ENCODE data around the gene PRR20G. TPM values are rescaled to one million over a fixed set of nuclear protein-coding genes. Genes with fewer than 3 reads are reported as not detected.

Gene PRR20G
- total RNA-seq, 1 donor from 2014 or later: not detected

- H3K27me3 ChIP-seq: no peaks in the 10 kb centered on the region
- no peaks in the 10 kb centered on the region for H3K9me3 ChIP-seq
- intact Hi-C loops (cut with DNase I): no loop called here
- no peak for DNase-seq (ENCODE audit: extremely low spot score in 2 of 2)
- H3K27ac ChIP-seq: no peak overlapping the region
- no peaks in the 10 kb centered on the region for H3K4me1 ChIP-seq
- no peak for TF ChIP-seq CTCF (IDR thresholded peaks at IDR 0.05)
- no peak for TF ChIP-seq POLR2A (IDR thresholded peaks at IDR 0.05)
- TF ChIP-seq POLR2AphosphoS5 (IDR thresholded peaks at IDR 0.05; ENCODE audit: insufficient read depth in 1 of 2, low read depth in 1 of 2): no peak
- no peak overlapping the region for H3K4me3 ChIP-seq
- H3K36me3 ChIP-seq: no peaks in the 10 kb centered on the region
These were observed 20.1 kb upstream of the PRR20G start for GRCh38 chr3:127307916-127308315.

DNA sequence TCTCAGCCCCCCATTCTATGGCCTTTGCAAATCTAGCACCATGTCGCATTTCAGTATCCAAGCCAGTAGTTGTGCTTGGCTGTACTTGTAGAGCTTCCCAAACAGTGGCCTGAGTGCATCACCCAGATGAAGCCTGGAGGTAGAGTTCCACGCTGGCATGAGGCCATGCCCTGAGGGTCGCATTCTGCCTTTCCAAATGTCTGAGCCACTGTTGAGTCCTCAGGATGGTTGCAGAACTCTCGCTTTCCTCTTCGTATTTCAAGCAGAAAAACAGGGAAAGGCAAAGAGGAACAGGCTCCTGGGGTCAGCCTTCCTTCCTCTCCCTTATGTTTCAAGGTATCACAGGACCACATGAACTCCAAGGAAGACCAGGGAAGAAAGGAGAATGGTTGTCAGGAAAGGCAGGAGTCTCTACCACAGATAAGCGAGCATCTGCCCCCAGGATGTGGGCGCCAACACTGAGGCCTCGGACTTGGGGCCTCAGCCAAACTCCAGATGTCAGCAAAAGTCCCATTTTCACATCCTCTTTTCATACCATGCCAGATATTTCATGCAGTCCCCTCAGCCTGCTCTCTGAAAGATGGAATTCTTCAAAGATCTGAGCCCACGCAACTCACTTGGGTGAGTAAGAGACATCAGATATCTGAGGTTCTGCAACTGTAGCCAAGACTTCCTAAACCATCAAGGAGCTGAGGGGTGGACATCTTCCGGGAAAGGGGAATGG, 19.4 kb upstream of the PRR20G start:
- Histone ChIP-seq H3K36me3 (no peaks in the 10 kb centered on the region), H3K4me3 (no peak overlapping the region), H3K4me1 (no peaks in the 10 kb centered on the region), H3K27ac (no peak overlapping the region), H3K27me3 (no peaks in the 10 kb centered on the region), H3K9me3 (no peaks in the 10 kb centered on the region)
- TF ChIP-seq POLR2AphosphoS5 (IDR thresholded peaks at IDR 0.05; ENCODE audit: insufficient read depth in 1 of 2, low read depth in 1 of 2) (no peak), CTCF (IDR thresholded peaks at IDR 0.05) (no peak), POLR2A (IDR thresholded peaks at IDR 0.05) (no peak)
- no peak for DNase-seq (ENCODE audit: extremely low spot score in 2 of 2)
- intact Hi-C loops (cut with DNase I): no loop called here

DNA sequence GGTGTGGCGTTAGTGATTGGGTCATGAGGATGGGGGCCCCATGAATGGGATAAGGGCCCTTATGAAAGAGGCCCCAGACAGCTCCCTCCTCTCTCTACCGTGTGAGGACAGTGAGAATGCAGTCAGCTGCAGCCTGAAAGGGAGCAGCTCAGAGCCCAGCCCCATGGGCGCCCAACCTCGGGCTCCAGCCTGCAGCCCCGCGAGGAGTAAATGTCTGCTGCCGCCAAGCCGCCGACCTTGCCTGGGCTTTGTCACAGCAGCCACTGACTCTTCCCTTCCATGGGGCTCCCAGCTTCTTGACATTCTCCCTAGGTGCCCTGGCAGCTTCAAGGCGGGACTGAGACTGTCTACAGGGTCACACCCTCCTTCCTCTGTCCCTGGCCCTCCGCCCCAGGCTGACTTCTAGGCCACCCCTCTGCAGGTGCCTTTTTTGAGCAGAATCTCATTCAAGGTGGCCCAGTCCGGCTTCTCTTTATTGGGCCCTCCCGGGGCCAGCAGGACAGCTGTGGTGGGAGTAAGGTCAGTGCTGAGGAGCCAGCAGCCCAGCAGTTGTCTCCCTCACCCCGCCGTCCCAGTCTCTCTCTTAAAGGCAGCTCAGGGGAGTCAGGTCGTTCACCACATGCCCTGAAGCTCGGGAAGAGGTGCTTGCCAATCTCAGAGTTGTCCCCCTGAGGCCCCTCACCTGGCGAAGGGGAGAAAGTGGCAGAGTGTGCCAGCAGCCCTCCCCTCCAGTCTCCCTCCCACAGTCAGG, 18.7 kb upstream of the PRR20G start:
- Histone ChIP-seq H3K36me3 (no peaks in the 10 kb centered on the region), H3K27ac (no peak overlapping the region), H3K9me3 (no peaks in the 10 kb centered on the region), H3K4me3 (no peak overlapping the region), H3K4me1 (no peaks in the 10 kb centered on the region), H3K27me3 (no peaks in the 10 kb centered on the region)
- no peak for DNase-seq (ENCODE audit: extremely low spot score in 2 of 2)
- intact Hi-C loops (cut with DNase I): no loop called here
- TF ChIP-seq CTCF (IDR thresholded peaks at IDR 0.05) (no peak), POLR2AphosphoS5 (IDR thresholded peaks at IDR 0.05; ENCODE audit: insufficient read depth in 1 of 2, low read depth in 1 of 2) (no peak), POLR2A (IDR thresholded peaks at IDR 0.05) (no peak)

DNA sequence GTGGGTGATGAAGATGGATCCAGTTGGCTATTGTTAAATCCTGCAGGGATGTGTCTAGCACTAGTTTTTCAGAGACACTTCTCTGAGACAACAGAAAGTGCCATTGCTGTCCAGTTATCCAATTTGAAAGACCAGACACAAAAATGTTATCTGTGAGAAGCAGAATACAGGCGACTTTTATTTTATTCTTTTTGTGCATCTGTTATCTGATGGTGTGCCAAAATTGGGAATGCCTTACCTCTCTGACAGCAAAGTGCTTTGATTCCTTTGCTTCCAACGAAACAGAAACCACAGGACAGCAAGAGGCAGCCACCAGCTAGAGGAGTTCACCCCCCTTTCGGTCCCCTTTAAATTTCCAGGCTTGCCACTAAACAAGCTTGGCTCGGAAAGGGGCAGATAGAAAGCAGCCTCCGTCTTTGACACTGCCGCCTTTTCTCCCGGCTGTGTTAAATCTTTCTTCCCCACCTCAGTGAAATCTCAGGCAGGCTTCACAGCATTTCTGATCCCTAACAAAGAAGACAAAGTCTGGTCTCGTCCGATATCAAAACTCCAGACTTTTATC, 17.7 kb upstream of the PRR20G start:
- Histone ChIP-seq H3K27me3 (no peaks in the 10 kb centered on the region), H3K4me3 (no peak overlapping the region), H3K4me1 (no peaks in the 10 kb centered on the region), H3K36me3 (no peaks in the 10 kb centered on the region), H3K9me3 (no peaks in the 10 kb centered on the region), H3K27ac (no peak overlapping the region)
- TF ChIP-seq CTCF (IDR thresholded peaks at IDR 0.05) (no peak), POLR2AphosphoS5 (IDR thresholded peaks at IDR 0.05; ENCODE audit: insufficient read depth in 1 of 2, low read depth in 1 of 2) (no peak), POLR2A (IDR thresholded peaks at IDR 0.05) (no peak)
- DNase-seq (ENCODE audit: extremely low spot score in 2 of 2): no peak
- intact Hi-C loops (cut with DNase I): no loop called here

All from vagina (tissue), 2 donors.